GM06990 (cell line): ENCODE measurements around the gene PPARG.
"Not testable (repeated sequence)": the region's sequence is repeated elsewhere in the genome, so short reads cannot be mapped to it uniquely, and the experiment has no call there.

Experiments
- DNase-seq: peaks from one replicate; pipeline ENCODE4 v3.0.0-alpha.2; 2011; ENCODE audit not compliant: insufficient read length; ENCODE audit errors: extremely low read depth
- H3K27me3 ChIP-seq: replicated peaks from 2 replicates; pipeline ENCODE4 v1.6.0; 2011; ENCODE audit warnings: low read length; ENCODE audit not compliant: control insufficient read depth, insufficient read depth
- H3K36me3 ChIP-seq: 2 replicates; pipeline ENCODE4 v1.5.1; 2011; ENCODE audit warnings: low read length; ENCODE audit not compliant: control insufficient read depth, insufficient read depth
- H3K4me3 ChIP-seq: replicated peaks from 2 replicates; pipeline ENCODE4 v1.5.1; 2011; ENCODE audit warnings: low read depth, mild to moderate bottlenecking, control low read depth, low read length
- CTCF ChIP-seq: IDR thresholded peaks from 2 replicates; pipeline ENCODE4 v1.5.1; 2011; ENCODE audit warnings: low read length, control low read depth, mild to moderate bottlenecking, inconsistent platforms; ENCODE audit not compliant: insufficient read depth, poor library complexity, severe bottlenecking

The PPARG gene

GRCh38 chr3:12444582-12445471 is 156.0 kb downstream of the PPARG start:
- no peak for TF ChIP-seq CTCF
- DNase-seq: no peak
- Histone ChIP-seq H3K4me3 (no peak overlapping the region), H3K36me3 (no peaks in the 10 kb centered on the region), H3K27me3 (no peaks in the 10 kb centered on the region; the same call in 1 of the 2 replicates)

GRCh38 chr3:12445523-12446240 is 156.8 kb downstream of the PPARG start:
- H3K4me3 ChIP-seq: no peak overlapping the region
- no peak for DNase-seq
- no peak for TF ChIP-seq CTCF

GRCh38 chr3:12446298-12446697 is 157.4 kb downstream of the PPARG start:
- Histone ChIP-seq H3K36me3 (no peaks in the 10 kb centered on the region), H3K4me3 (no peak overlapping the region), H3K27me3 (no peaks in the 10 kb centered on the region; the same call in 1 of the 2 replicates)
- no peak for TF ChIP-seq CTCF
- DNase-seq: no peak

More at GRCh38 chr3:12445523-12446240, 156.8 kb downstream of the PPARG start:
- no peaks in the 10 kb centered on the region for H3K36me3 ChIP-seq
- H3K27me3 ChIP-seq: no peaks in the 10 kb centered on the region; the same call in 1 of the 2 replicates

DNA sequence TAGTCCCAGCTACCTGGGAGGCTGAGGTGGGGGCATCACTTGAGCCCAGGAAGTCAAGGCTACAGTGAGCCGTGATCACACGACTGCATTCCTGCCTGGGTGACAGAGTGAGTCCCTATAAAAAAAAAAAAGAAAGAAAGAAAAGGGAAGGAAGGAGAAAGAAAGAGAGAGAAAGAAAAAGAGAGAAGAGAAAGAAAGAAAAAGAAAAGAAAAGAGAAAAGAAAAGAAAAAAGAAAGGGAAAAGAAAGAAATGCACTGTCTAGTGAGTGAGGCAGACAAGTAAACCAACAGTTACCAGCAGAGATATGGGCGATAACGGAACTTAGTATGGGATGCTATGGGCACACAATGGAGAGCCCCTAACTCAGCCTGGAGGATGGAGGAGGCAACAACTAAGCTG is 158.2 kb downstream of the PPARG start:
- no peak overlapping the region for H3K4me3 ChIP-seq
- DNase-seq: no peak
- TF ChIP-seq CTCF: no peak
- H3K36me3 ChIP-seq: no peaks in the 10 kb centered on the region
- H3K27me3 ChIP-seq: no peaks in the 10 kb centered on the region; the same call in 1 of the 2 replicates

DNA sequence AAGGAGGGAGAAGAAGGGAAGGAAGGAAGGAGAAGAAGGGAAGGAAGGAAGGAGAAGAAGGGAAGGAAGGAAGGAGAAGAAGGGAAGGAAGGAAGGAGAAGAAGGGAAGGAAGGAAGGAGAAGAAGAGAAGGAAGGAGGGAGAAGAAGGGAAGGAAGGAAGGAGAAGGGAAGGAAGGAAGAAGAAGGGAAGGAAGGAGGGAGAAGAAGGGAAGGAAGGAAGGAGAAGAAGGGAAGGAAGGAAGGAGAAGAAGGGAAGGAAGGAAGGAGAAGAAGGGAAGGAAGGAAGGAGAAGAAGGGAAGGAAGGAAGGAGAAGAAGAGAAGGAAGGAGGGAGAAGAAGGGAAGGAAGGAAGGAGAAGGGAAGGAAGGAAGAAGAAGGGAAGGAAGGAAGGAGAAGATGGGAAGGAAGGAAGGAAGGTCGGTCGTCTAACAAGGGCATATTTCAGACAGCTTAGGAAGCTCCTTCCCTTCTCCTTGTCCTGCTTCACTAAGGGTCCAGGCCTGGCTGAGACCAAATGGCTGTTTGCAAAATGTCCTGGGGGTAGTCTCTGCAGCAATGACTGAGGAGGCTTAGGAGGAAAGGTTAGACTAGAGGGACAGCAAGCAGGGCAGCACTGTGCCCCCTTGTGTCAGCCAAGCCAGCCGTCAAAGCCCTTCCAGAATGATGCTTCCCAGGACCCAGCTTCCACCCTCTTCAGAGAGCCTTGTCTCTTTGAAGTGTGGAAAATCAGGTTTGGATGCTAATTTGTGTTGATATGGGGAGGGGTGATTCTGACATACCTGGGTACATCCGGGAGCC is 159.7 kb downstream of the PPARG start:
- H3K36me3 ChIP-seq, DNase-seq, H3K27me3 ChIP-seq, H3K4me3 ChIP-seq: not testable (repeated sequence)
